OCI-M2 (cell line): Measurements from ENCODE around the gene PPOX.

Source experiments
- DNase-seq: peaks from one replicate; lab custom pipeline; 2025; ENCODE audit not compliant: unreplicated experiment; lab: John Stamatoyannopoulos, UW

The PPOX gene

DNA sequence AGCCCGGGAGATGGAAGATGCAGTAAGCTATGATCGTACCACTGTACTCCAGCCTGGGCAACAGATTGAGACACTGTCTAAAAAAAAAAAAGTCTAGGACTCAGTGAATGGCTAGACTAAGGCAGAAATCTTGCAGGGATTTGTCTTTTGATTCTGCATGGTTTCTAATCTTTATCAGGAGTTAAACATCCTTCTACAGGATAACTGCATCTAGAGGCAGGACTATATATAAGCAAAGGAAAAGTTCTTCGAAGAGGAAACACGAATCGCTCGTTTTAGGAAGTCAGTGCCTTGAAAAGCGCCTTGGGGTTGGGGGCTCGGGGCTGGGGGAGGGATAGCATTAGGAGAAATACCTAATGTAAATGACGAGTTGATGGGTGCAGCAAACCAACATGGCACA is 13.1 kb upstream of the PPOX start:
- DNase-seq: no peak

DNA sequence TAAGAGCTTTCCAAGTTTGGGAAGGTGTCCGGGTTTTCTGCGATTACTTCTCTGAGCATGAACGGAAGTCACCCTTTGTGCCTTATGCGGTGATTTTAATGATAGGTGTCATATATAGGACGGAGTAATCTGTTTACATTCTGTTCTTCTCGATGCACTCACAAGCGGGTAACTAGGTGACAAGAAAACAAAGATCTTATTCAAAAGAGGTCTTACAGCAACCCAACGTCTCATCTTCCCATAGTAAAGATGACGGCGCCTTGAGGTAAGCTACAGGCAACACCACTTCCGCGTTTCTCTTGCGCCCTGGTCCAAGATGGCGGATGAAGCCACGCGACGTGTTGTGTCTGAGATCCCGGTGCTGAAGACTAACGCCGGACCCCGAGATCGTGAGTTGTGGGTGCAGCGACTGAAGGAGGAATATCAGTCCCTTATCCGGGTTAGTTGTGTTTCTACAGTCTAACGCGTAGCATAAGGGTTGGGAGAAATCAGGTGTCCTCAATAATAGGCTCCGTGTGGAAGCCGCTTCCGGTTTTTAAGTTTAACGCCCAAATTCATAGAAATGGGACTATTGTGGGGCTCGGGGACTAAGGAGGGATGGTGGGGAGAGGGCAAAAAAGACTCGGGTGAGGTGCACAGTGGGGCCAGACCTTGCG is 12.4 kb upstream of the PPOX start, which contains the start of gene UFC1:
TSS of gene UFC1 (plus strand) at position 297 of the 656 bp plus-strand sequence. CDS start at position 317, 20 bp downstream.
- peak; percentile 45 for DNase-seq

- no peak for DNase-seq
Observed at GRCh38 chr1:161157867-161158266, 8.4 kb upstream of the PPOX start.

- peak; percentile 24 for DNase-seq
Observed at GRCh38 chr1:161158316-161159010, 7.8 kb upstream of the PPOX start.

DNA sequence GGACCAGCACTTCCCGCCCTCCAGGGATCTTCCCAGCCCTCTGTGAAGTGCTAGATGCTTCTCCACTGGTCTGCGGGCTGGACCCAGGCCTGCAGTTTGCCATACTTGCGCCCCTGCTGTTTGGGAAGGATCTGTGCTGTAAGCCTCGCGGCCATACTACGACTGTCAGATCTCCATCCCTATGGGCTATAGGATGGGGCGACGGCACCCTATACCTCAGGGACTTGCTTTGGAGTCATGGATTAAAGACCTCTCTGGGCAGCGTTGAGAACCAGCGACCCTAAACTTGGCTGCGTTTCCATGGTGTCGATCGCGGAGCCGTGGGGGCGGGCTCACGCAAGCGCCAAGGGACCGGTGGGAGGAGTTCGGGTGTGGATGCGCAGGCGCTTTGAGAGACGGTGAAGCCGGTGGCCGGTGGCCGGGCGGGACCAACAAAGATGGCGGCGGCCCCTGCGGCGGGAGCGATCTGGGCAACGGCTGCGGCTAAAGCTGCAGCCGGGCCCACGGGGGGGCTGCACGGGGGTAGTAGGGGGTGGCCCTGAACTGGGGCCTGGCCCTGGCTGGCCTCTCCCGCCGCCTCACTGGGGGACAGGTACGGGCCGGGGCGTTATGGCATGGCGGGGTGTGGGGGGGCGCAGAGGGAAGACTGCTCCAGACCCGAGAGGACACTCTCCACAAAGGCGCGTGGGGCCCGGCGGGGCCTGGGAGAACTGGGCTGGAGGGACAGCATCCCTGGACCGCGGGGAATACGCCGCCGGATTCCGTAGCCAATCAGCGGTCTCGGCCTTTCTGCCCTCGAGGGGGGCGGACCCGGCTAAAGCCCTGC is 6.9 kb upstream of the PPOX start, which contains the start of gene USP21:
TSS of gene USP21 (plus strand) at position 414 of the 826 bp plus-strand sequence. CDS start 1,141 bp downstream, outside the sequence.
- peak; percentile 39 for DNase-seq

- DNase-seq: no peak
Observed at GRCh38 chr1:161159913-161160243, 6.3 kb upstream of the PPOX start.

DNA sequence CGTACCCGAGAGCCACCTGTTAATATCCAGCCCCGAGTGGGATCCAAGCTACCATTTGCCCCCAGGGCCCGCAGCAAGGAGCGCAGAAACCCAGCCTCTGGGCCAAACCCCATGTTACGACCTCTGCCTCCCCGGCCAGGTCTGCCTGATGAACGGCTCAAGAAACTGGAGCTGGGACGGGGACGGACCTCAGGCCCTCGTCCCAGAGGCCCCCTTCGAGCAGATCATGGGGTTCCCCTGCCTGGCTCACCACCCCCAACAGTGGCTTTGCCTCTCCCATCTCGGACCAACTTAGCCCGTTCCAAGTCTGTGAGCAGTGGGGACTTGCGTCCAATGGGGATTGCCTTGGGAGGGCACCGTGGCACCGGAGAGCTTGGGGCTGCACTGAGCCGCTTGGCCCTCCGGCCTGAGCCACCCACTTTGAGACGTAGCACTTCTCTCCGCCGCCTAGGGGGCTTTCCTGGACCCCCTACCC is 5.5 kb upstream of the PPOX start:
- no peak for DNase-seq

DNA sequence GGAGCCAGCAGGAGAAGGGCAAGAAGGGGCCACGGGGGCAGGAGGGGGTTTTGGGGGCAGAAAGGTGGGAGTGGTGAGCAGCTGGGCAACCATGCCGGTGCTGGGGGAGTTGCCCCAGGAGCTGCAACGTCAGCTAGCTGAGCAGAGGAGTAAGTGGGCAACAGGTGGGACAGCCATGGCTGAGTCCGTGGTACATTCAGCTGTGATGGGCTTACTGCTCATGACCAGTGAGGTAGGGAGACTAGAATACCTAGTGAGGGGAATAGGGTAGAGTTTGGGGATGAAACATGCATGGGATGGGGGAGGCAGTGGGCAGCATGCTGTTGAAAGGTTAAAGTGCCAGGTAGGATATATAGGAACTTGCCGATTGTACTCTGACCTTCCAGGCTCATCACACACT is 4.6 kb upstream of the PPOX start:
- no peak for DNase-seq

- no peak for DNase-seq
Observed at GRCh38 chr1:161162052-161162451, 4.2 kb upstream of the PPOX start.

DNA sequence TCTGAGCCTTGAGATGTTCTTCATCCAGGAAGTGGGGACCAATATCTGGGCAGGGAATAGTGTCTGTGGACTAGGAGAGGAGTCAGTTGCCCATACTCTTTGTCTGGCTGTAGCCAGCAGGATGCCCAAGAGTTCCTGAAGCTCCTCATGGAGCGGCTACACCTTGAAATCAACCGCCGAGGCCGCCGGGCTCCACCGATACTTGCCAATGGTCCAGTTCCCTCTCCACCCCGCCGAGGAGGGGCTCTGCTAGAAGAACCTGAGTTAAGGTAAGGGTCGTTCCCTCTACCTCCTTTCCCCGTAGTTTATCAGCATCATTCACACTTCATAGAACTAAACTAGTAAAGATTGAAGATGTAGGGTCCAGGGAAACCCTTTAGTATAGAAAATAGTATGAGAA is 3.4 kb upstream of the PPOX start:
- DNase-seq: no peak

DNA sequence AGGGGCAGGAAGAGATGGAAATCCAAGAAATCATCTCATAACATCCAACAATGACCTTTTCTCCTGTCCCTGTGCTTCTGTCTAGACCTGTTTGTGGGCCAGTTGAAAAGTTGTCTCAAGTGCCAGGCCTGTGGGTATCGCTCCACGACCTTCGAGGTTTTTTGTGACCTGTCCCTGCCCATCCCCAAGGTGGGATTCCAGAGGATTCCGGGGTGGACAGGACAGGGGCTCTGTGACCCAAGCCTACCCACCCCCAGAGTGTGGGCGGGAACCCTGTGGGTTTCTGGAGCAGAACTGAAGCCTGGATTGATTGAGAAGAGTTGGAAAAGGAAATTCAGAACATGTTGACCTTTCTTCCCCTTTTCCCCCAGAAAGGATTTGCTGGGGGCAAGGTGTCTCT is 2.4 kb upstream of the PPOX start:
- DNase-seq: no peak

DNA sequence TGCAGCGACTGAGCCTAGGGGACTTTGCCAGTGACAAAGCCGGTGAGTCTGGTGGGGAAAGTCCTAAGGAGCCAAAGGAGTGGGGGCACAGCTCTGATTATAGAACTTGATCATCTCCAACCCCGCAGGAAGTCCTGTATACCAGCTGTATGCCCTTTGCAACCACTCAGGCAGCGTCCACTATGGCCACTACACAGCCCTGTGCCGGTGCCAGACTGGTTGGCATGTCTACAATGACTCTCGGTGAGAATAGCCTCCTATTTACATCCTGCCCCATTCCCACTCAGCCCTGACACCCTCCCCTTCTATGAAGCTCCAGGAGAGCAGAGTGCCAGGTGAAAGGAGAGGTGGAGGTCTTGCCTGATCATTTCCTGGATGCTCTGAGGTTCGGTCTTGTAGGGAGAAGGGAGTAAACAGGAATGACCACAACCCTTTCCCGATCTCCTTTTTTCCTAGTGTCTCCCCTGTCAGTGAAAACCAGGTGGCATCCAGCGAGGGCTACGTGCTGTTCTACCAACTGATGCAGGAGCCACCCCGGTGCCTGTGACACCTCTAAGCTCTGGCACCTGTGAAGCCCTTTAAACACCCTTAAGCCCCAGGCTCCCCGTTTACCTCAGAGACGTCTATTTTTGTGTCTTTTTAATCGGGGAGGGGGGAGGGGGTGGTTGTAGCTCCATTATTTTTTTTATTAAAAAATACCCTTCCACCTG is 1.2 kb upstream of the PPOX start:
- DNase-seq: no peak

- DNase-seq: no peak
Observed at GRCh38 chr1:161166669-161167548, 683 bp downstream of the PPOX start.

- no peak for DNase-seq
Observed at GRCh38 chr1:161168906-161169305, 2.7 kb downstream of the PPOX start.

DNA sequence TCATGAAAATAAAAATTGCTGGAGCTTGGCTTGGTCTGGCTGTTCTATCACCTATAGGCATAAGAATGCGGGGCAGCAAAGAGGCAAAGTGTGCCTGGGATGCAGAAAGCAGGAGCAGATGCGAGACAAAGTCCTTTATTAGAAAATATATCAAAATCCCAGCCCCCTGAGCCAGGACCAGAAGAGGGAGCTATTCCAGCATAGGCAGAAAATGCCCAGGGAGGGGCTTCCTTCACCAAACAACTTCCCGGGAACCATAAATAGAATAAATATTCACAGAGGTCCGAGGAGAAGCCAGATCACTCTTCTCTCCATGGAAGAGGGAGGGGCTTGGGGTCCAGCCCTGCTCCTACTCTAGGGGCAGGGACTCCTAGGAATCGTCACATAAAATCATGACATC is 5.0 kb downstream of the PPOX start:
- no peak for DNase-seq

- no peak for DNase-seq
Observed at GRCh38 chr1:161171696-161172095, 5.5 kb downstream of the PPOX start.

DNA sequence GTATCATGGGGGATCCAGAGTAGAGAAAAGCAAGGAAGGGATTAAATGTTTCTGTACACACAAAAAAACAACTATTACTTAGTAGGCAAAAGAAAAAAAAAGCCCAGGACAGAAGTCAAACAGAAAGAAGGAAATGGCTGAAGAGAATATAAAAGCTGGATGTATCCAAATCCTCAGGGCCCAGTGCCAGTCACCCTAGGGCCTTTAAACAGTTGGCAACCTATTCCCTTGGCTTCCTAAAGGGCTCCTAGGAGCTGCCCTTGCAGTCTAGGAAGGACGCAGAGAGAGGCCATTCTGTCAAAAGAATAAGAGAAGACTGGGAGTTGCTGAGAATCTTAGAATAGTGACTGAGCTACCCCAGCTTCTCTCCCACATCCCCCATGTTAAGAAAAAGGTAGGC is 6.1 kb downstream of the PPOX start:
- DNase-seq: no peak

- no peak for DNase-seq
Observed at GRCh38 chr1:161172776-161173376, 6.7 kb downstream of the PPOX start.

GRCh38 chr1:161173711-161174110 is 7.5 kb downstream of the PPOX start:
- no peak for DNase-seq

DNA sequence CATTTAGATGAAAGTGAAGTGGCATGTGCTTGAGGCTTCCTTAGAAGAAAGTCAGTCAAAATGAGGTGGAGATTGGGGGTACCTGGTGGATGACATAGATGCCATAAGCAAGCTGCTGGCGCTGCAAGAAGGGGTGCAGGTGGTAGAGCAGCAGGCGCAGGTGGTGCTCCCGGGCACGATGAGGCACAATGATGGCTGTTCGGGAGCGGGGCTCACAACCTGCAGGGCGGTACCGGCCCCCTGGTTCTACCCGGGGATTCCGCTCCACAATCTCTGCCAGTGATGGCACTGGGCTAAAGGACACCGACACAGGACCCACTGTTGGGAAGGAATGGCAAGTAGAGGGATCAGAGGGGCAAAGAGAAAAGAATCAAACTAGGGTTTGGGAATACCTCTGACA is 8.7 kb downstream of the PPOX start:
- DNase-seq: no peak
